A549 (cell line): ENCODE data around the gene CDC14A. TPM values are rescaled to one million over a fixed set of nuclear protein-coding genes. Genes with fewer than 3 reads are reported as not detected.

Experiments
- ATAC-seq, 2 experiments: fragments of 200-7000 bp in 1 of 2; fragments of >200 bp in 1 of 2; cut with Nextera tagmentation in 1 of 2; cut with Tn5 transposase in 1 of 2; 3 replicates each; pipeline versions ENCODE4 v1.8.0 to v1.9.1; 2018 to 2020; ENCODE audit warnings: mild to moderate bottlenecking in 1 of 2, moderate library complexity in 1 of 2
- CTCF ChIA-PET: fragments of 300-600 bp; sonication (Branson Sonifier 250); formaldehyde crosslinking; extraction: SDS; loops from one replicate; lab custom pipeline; 2021; ENCODE audit warnings: antibody characterized with exemption, inconsistent platforms; lab: Yijun Ruan, JAX
- POLR2A ChIA-PET: fragments of 350-600 bp; formaldehyde crosslinking; extraction: SDS; loops from one replicate; lab custom pipeline; 2021; ENCODE audit warnings: antibody characterized with exemption, inconsistent platforms; lab: Yijun Ruan, JAX
- DNase-seq, 2 experiments: peaks; one replicate each; pipeline versions ENCODE4 v3.0.0 to v3.0.0-alpha.2; 2011 to 2016; ENCODE audit warnings: low read depth in 1 of 2, low spot score in 1 of 2
- FAIRE-seq: peaks from 2 replicates; lab custom pipeline; 2011; peaks lifted over from hg19 to GRCh38; lab: Jason Lieb, UNC
- H3K27ac ChIP-seq, 2 experiments: fragments of >200 bp; sonication (Bioruptor Twin); formaldehyde crosslinking; 3 replicates each; pipeline ENCODE4 v1.5.1; 2016 to 2017
- H3K4me1 ChIP-seq: fragments of >200 bp; sonication (Bioruptor Twin); formaldehyde crosslinking; 3 replicates; pipeline ENCODE4 v1.6.1; 2016
- H3K4me2 ChIP-seq: fragments of >200 bp; sonication (Bioruptor Twin); formaldehyde crosslinking; 3 replicates; pipeline ENCODE4 v1.6.1; 2016
- H3K4me3 ChIP-seq: fragments of >200 bp; sonication (Bioruptor Twin); formaldehyde crosslinking; 3 replicates; pipeline ENCODE4 v1.5.1; 2016
- H3K9me3 ChIP-seq: fragments of >200 bp; sonication (Bioruptor Twin); formaldehyde crosslinking; 3 replicates; pipeline ENCODE4 v1.6.1; 2016
- BCL3 ChIP-seq: fragments of >200 bp; sonication (Bioruptor Twin); formaldehyde crosslinking; IDR thresholded peaks from 3 replicates; pipeline ENCODE4 v1.6.1; 2016
- BHLHE40 ChIP-seq: IDR thresholded peaks from 2 replicates; pipeline ENCODE4 v1.6.1; 2012; ENCODE audit warnings: low read depth, low read length, inconsistent platforms
- CEBPB ChIP-seq, 2 experiments: fragments of >200 bp in 1 of 2; sonication (Bioruptor Twin) in 1 of 2; formaldehyde crosslinking in 1 of 2; IDR thresholded peaks; 2 replicates each; pipeline ENCODE4 v1.6.1; 2012 to 2016
- CHD2 ChIP-seq: fragments of 150-350 bp; IDR thresholded peaks from 2 replicates; pipeline ENCODE4 v1.6.1; 2014; ENCODE audit warnings: low read length; ENCODE audit not compliant: partially characterized antibody
- FOSL2 ChIP-seq, 2 experiments: fragments of 450-650 bp in 1 of 2; fragments of >200 bp in 1 of 2; sonication (Bioruptor Twin) in 1 of 2; formaldehyde crosslinking; IDR thresholded peaks; 2 replicates each; pipeline versions ENCODE4 v1.5.0 to v1.6.1; 2016 to 2020; ENCODE audit warnings: mild to moderate bottlenecking in 1 of 2, moderate library complexity in 1 of 2
- GATA3 ChIP-seq: IDR thresholded peaks from 2 replicates; pipeline ENCODE4 v1.6.1; 2012; ENCODE audit warnings: borderline replicate concordance
- HES2 ChIP-seq: fragments of >200 bp; sonication (Bioruptor Twin); formaldehyde crosslinking; IDR thresholded peaks from 2 replicates; pipeline ENCODE4 v1.6.1; 2016
- HOXB5 ChIP-seq: fragments of 250-450 bp; sonication (Bioruptor Pico); IDR thresholded peaks from 2 replicates; pipeline ENCODE4 v1.5.0; 2020; ENCODE audit warnings: mild to moderate bottlenecking, moderate library complexity
- JUN ChIP-seq, 2 experiments: fragments of >200 bp; sonication (Bioruptor Twin); formaldehyde crosslinking; IDR thresholded peaks; 2 replicates in 1 of 2; 3 replicates in 1 of 2; pipeline ENCODE4 v1.6.1; 2016 to 2017
- KDM1A ChIP-seq: fragments of 200-600 bp; sonication (generic); IDR thresholded peaks from 2 replicates; pipeline ENCODE4 v1.6.1; 2016; ENCODE audit warnings: low read depth, mild to moderate bottlenecking
- MYC ChIP-seq: IDR thresholded peaks from 2 replicates; pipeline ENCODE4 v1.6.1; 2012; ENCODE audit warnings: mild to moderate bottlenecking, inconsistent platforms, low read length, improper control_type of control experiment, borderline replicate concordance
- NPAS2 ChIP-seq: fragments of 250-450 bp; sonication (Bioruptor Pico); IDR thresholded peaks from 2 replicates; pipeline ENCODE4 v1.8.0; 2022; ENCODE audit warnings: mild to moderate bottlenecking, moderate library complexity, borderline replicate concordance
- PHF8 ChIP-seq: fragments of 200-600 bp; sonication (generic); IDR thresholded peaks from 2 replicates; pipeline ENCODE4 v1.6.1; 2016; ENCODE audit warnings: low read depth, mild to moderate bottlenecking, antibody characterized with exemption, moderate library complexity, borderline replicate concordance
- POLR2A ChIP-seq: IDR thresholded peaks from 2 replicates; pipeline ENCODE4 v1.6.1; 2012; ENCODE audit warnings: mild to moderate bottlenecking, low read length
- RAD21 ChIP-seq, 2 experiments: fragments of >200 bp in 1 of 2; sonication (Bioruptor Twin) in 1 of 2; formaldehyde crosslinking in 1 of 2; IDR thresholded peaks in 1 of 2; conservative IDR thresholded peaks in 1 of 2; 2 replicates in 1 of 2; 3 replicates in 1 of 2; pipeline ENCODE4 v1.6.1; 2012 to 2018; ENCODE audit warnings: inconsistent platforms in 1 of 2
- RARB ChIP-seq: fragments of 250-450 bp; sonication (Bioruptor Pico); IDR thresholded peaks from 2 replicates; pipeline ENCODE4 v1.8.0; 2021; ENCODE audit warnings: mild to moderate bottlenecking, moderate library complexity
- RFX5 ChIP-seq: fragments of 450-650 bp; IDR thresholded peaks from 2 replicates; pipeline ENCODE4 v1.7.1; 2014; ENCODE audit warnings: antibody characterized with exemption, mild to moderate bottlenecking, moderate library complexity
- RNF2 ChIP-seq: fragments of 200-600 bp; sonication (generic); IDR thresholded peaks from 2 replicates; pipeline ENCODE4 v1.6.1; 2016; ENCODE audit warnings: low read depth, mild to moderate bottlenecking, antibody characterized with exemption, moderate library complexity, borderline replicate concordance
- SMC3 ChIP-seq: fragments of >200 bp; sonication (Bioruptor Twin); formaldehyde crosslinking; IDR thresholded peaks from 3 replicates; pipeline ENCODE4 v1.6.1; 2018; ENCODE audit warnings: inconsistent platforms
- USF2 ChIP-seq: fragments of 450-650 bp; IDR thresholded peaks from 2 replicates; pipeline ENCODE4 v1.6.1; 2014; ENCODE audit warnings: antibody characterized with exemption
- ZFP36 ChIP-seq: fragments of 450-650 bp; IDR thresholded peaks from 2 replicates; pipeline ENCODE4 v1.6.1; 2014; ENCODE audit warnings: borderline replicate concordance; ENCODE audit not compliant: partially characterized antibody
- ZNF302 ChIP-seq: fragments of 250-450 bp; sonication (Bioruptor Pico); IDR thresholded peaks from 2 replicates; pipeline ENCODE4 v1.9.0; 2021; ENCODE audit warnings: inconsistent platforms, mild to moderate bottlenecking, moderate library complexity
- WGBS: methylation state at CpG from one replicate; pipeline ENCODE4 v1.1.6; 2017; ENCODE audit errors: missing lambda C conversion rate; 5-methylcytosine and 5-hydroxymethylcytosine counted together
- polyA plus RNA-seq, 4 experiments: library from polyadenylated mRNA; depleted of rRNA in 3 of 4; stranded (reverse); fragments of >200 nt; fragmentation: RNase III in 1 of 4; extraction: RNeasy Plus Mini Kit Qiagen cat#74134 plus additional on column Dnase treatment in 1 of 4; gene quantifications; 2 replicates in 3 of 4; 3 replicates in 1 of 4; pipeline ENCODE4 v1.2.3, GENCODE V29; 2011 to 2017
- TF ChIP-seq, protein P1 (sequence below): fragments of >200 bp; sonication (Bioruptor Twin); formaldehyde crosslinking; IDR thresholded peaks from 3 replicates; pipeline ENCODE4 v1.5.1; 2016

Gene CDC14A
- polyA plus RNA-seq, 2 of the 4 experiments (the other 2 are of a cell fraction), result 1.6 to 4.1 TPM

- TF ChIP-seq GATA3 (no peak), POLR2A (no peak), JUN (IDR thresholded peaks at IDR 0.05) (no peak)
- TF ChIP-seq, all 56 proteins: peak for 0
These were observed 117.3 kb downstream of the CDC14A start (continued) for GRCh38 chr1:100469578-100469977.

- no peak overlapping the region for H3K4me2 ChIP-seq
- H3K4me3 ChIP-seq, result no peak overlapping the region
- no peak for FAIRE-seq
- ATAC-seq, result no peak
- ChIA-PET CTCF (interaction anchor here (0.9 to 1.0 kb wide), 2 partner anchors 11 to 394 kb away, joined by 3 read pairs; no protein-coding TSS in a partner anchor), POLR2A (no interaction called here)
- TF ChIP-seq FOSL2 (IDR thresholded peaks at IDR 0.05) (no peak), FOSL2 (CRISPR knock-in tag; IDR thresholded peaks at IDR 0.05) (no peak), KDM1A (no peak), SMC3 (no peak), POLR2A (no peak), ZNF302 (no peak), HES2 (no peak), BHLHE40 (no peak), USF2 (no peak), PHF8 (no peak), RARB (CRISPR knock-in tag) (no peak), CEBPB (IDR thresholded peaks at IDR 0.05) (no peak), RAD21 (conservative IDR thresholded peaks at IDR 0.05 in 1 of 2, IDR thresholded peaks at IDR 0.05 in 1 of 2) (no peak), RNF2 (no peak), MYC (no peak), ZFP36 (no peak), NPAS2 (CRISPR knock-in tag) (no peak), BCL3 (no peak), RFX5 (no peak), CHD2 (no peak)
- TF ChIP-seq, protein P1, sequence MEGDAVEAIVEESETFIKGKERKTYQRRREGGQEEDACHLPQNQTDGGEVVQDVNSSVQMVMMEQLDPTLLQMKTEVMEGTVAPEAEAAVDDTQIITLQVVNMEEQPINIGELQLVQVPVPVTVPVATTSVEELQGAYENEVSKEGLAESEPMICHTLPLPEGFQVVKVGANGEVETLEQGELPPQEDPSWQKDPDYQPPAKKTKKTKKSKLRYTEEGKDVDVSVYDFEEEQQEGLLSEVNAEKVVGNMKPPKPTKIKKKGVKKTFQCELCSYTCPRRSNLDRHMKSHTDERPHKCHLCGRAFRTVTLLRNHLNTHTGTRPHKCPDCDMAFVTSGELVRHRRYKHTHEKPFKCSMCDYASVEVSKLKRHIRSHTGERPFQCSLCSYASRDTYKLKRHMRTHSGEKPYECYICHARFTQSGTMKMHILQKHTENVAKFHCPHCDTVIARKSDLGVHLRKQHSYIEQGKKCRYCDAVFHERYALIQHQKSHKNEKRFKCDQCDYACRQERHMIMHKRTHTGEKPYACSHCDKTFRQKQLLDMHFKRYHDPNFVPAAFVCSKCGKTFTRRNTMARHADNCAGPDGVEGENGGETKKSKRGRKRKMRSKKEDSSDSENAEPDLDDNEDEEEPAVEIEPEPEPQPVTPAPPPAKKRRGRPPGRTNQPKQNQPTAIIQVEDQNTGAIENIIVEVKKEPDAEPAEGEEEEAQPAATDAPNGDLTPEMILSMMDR, result no peak
- no peaks in the 10 kb centered on the region for H3K4me1 ChIP-seq
- H3K27ac ChIP-seq, result no peak overlapping the region
- DNase-seq, result no peak
- no peaks in the 10 kb centered on the region for H3K9me3 ChIP-seq
These were observed 122.5 kb downstream of the CDC14A start for GRCh38 chr1:100474834-100475233.

- Histone ChIP-seq H3K27ac (no peak overlapping the region), H3K4me2 (no peak overlapping the region), H3K4me1 (no peaks in the 10 kb centered on the region), H3K9me3 (no peaks in the 10 kb centered on the region), H3K4me3 (no peak overlapping the region)
- WGBS, result 96% methylated on average over 4 of the region's 4 CpGs
- POLR2A ChIA-PET, result no interaction called here
- TF ChIP-seq HOXB5 (CRISPR knock-in tag) (no peak), HES2 (no peak), CEBPB (IDR thresholded peaks at IDR 0.05) (no peak)
- DNase-seq, result no peak
- FAIRE-seq, result no peak
- no peak for ATAC-seq
- CTCF ChIA-PET, result interaction anchor here (1.2 kb wide), 1 partner anchor 17 kb away, joined by 3 read pairs; no protein-coding TSS in a partner anchor
These were observed 124.5 kb downstream of the CDC14A start for GRCh38 chr1:100476735-100477290.
